Myocyte (in vitro differentiated cells): Measurements from ENCODE around the gene FAM184A. TPM values are rescaled to one million over a fixed set of nuclear protein-coding genes. Genes with fewer than 3 reads are reported as not detected.
"Not testable (repeated sequence)": the region's sequence is repeated elsewhere in the genome, so short reads cannot be mapped to it uniquely, and the experiment has no call there.

Source experiments
- DNase-seq: peaks from one replicate; pipeline ENCODE4 v3.0.0-alpha.2; 2012; ENCODE audit warnings: low read depth
- total RNA-seq: library from RNA; depleted of rRNA; stranded (reverse); fragments of >200 nt; gene quantifications from 2 replicates; pipeline ENCODE4 v1.2.3, GENCODE V29; 2014

Gene FAM184A
- total RNA-seq, 1 donor from 2014 or later: 1.5 TPM

- not testable (repeated sequence) for DNase-seq
Measured at GRCh38 chr6:119097815-119098361, 19.4 kb upstream of the FAM184A start.

- no peak for DNase-seq
Measured at GRCh38 chr6:119096721-119097565, 18.5 kb upstream of the FAM184A start.

GRCh38 chr6:119090256-119090655 is 11.8 kb upstream of the FAM184A start:
- DNase-seq: peak; percentile 59

GRCh38 chr6:119084784-119085183 is 6.3 kb upstream of the FAM184A start:
- no peak for DNase-seq

- DNase-seq: no peak
Measured at GRCh38 chr6:119083007-119083406, 4.5 kb upstream of the FAM184A start.

GRCh38 chr6:119079283-119079809 is 882 bp upstream of the FAM184A start:
- DNase-seq: peak; percentile 35

GRCh38 chr6:119077643-119078375 is 655 bp downstream of the FAM184A start:
- no peak for DNase-seq

GRCh38 chr6:119077391-119077642 is 1.1 kb downstream of the FAM184A start:
- no peak for DNase-seq

GRCh38 chr6:119076576-119077390 is 1.7 kb downstream of the FAM184A start:
- DNase-seq: no peak

GRCh38 chr6:119076173-119076572 is 2.3 kb downstream of the FAM184A start:
- no peak for DNase-seq

- no peak for DNase-seq
Measured at GRCh38 chr6:119075200-119075981, 3.1 kb downstream of the FAM184A start.

GRCh38 chr6:119073307-119074051 is 5.0 kb downstream of the FAM184A start:
- no peak for DNase-seq

- DNase-seq: no peak
Measured at GRCh38 chr6:119071576-119071975, 6.9 kb downstream of the FAM184A start.

GRCh38 chr6:119067091-119067490 is 11.4 kb downstream of the FAM184A start:
- DNase-seq: no peak

- no peak for DNase-seq
Measured at GRCh38 chr6:119066517-119066916, 11.9 kb downstream of the FAM184A start.

GRCh38 chr6:119065955-119066354 is 12.5 kb downstream of the FAM184A start:
- no peak for DNase-seq

- DNase-seq: no peak
Measured at GRCh38 chr6:119065382-119065781, 13.1 kb downstream of the FAM184A start.

GRCh38 chr6:119063491-119063890 is 15.0 kb downstream of the FAM184A start:
- DNase-seq: no peak

- no peak for DNase-seq
Measured at GRCh38 chr6:119061215-119061614, 17.2 kb downstream of the FAM184A start.
